Endodermal cell (in vitro differentiated cells): ENCODE results near the gene SMIM33. TPM values are rescaled to one million over a fixed set of nuclear protein-coding genes. Genes with fewer than 3 reads are reported as not detected.

ENCODE experiments used
- DNase-seq: peaks from one replicate; pipeline ENCODE4 v3.0.0-alpha.2; 2017
- H3K27ac ChIP-seq: 2 replicates; pipeline ENCODE4 v1.5.1; 2013; ENCODE audit warnings: mild to moderate bottlenecking, low read depth, low read length, moderate library complexity
- H3K27me3 ChIP-seq: 2 replicates; pipeline ENCODE4 v1.6.1; 2013; ENCODE audit warnings: mild to moderate bottlenecking, low read length, moderate library complexity; ENCODE audit not compliant: insufficient read depth, control insufficient read depth, poor library complexity, severe bottlenecking
- H3K36me3 ChIP-seq: 2 replicates; pipeline ENCODE4 v1.7.0; 2013; ENCODE audit warnings: mild to moderate bottlenecking, low read length, moderate library complexity; ENCODE audit not compliant: control insufficient read depth, insufficient read depth
- H3K4me1 ChIP-seq: one replicate; pipeline ENCODE4 v1.7.0; 2013; ENCODE audit warnings: low read length; ENCODE audit not compliant: control insufficient read depth, insufficient read depth
- H3K4me3 ChIP-seq: 2 replicates; pipeline ENCODE4 v1.5.1; 2013; ENCODE audit warnings: mild to moderate bottlenecking, low read length, moderate library complexity
- H3K9ac ChIP-seq: 2 replicates; pipeline ENCODE4 v1.6.1; 2013; ENCODE audit warnings: mild to moderate bottlenecking, low read length, moderate library complexity; ENCODE audit not compliant: poor library complexity, severe bottlenecking; ENCODE audit errors: extremely low read depth
- H3K9me3 ChIP-seq: 2 replicates; pipeline ENCODE4 v1.6.1; 2013; ENCODE audit warnings: mild to moderate bottlenecking, low read length, moderate library complexity; ENCODE audit not compliant: control insufficient read depth
- H3K27ac Mint-ChIP-seq: 2 replicates; pipeline ENCODE4 v1.8.0; 2020; ENCODE audit warnings: mixed read lengths
- H3K27me3 Mint-ChIP-seq: 2 replicates; pipeline ENCODE4 v1.8.0; 2021; ENCODE audit warnings: mild to moderate bottlenecking, mixed read lengths; ENCODE audit not compliant: insufficient read depth
- H3K36me3 Mint-ChIP-seq: 2 replicates; pipeline ENCODE4 v1.8.0; 2020; ENCODE audit warnings: low read depth, mixed read lengths
- H3K4me1 Mint-ChIP-seq: 2 replicates; pipeline ENCODE4 v1.8.0; 2020; ENCODE audit warnings: mixed read lengths
- H3K4me3 Mint-ChIP-seq: 2 replicates; pipeline ENCODE4 v1.8.0; 2020; ENCODE audit warnings: mild to moderate bottlenecking, moderate library complexity, mixed read lengths
- H3K9me3 Mint-ChIP-seq: 2 replicates; pipeline ENCODE4 v1.8.0; 2020; ENCODE audit warnings: mild to moderate bottlenecking, mixed read lengths
- WGBS, 2 experiments: methylation state at CpG; one replicate each; pipeline versions ENCODE4 v1.1.5 to v1.1.7; 2013; ENCODE audit warnings: missing lambda C conversion rate in 2 of 2, mixed read lengths in 1 of 2; ENCODE audit not compliant: insufficient coverage in 1 of 2, insufficient read length in 1 of 2; 5-methylcytosine and 5-hydroxymethylcytosine counted together
- total RNA-seq, 2 donors: library from RNA; stranded (reverse); fragmentation: NEBNext Ultra II Directional in 1 of 2; extraction: Animal tissue kit (Norgen Biotek cat#: 25700) in 1 of 2; gene quantifications; 2 replicates in 1 of 2; 3 replicates in 1 of 2; pipeline ENCODE4 v1.2.1, GENCODE V29; 2021
- TF ChIP-seq, protein P1 (sequence below): fragments of 200-600 bp; sonication (generic); conservative IDR thresholded peaks from 2 replicates; pipeline ENCODE4 v1.5.0; 2021; ENCODE audit warnings: antibody characterized with exemption, mild to moderate bottlenecking

SMIM33 gene
- total RNA-seq, 2 donors from 2014 or later = not detected

DNA sequence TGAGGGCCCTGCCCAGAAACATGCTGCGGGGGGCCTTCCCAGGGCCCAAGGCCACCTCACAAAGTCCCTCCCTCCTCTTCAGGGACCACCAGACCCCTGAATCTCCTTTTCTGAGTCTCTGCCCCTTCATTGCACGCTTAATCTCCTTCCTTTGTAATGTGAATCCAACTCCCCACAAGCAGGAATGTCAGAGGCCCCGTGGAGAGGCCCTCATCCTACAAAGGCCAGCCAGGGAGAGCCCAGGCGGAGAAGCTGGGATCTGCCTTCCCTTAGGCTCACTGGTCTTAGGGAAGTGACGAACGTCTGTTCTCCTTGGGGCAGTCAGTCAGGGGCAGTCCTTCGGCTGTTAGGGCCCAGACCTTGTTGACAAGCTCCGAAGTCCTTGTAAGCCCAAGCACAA lies 2.3 kb downstream of the SMIM33 start:
- DNase-seq = peak; percentile 91
- peak overlapping the region; percentile 40 for H3K27ac ChIP-seq
- peak overlapping the region; percentile 76 for H3K27ac Mint-ChIP-seq
- H3K4me1 Mint-ChIP-seq = peaks cover 23% of the 10 kb centered on the region
- no peaks in the 10 kb centered on the region for H3K9me3 Mint-ChIP-seq
- H3K27me3 ChIP-seq = no peaks in the 10 kb centered on the region
- WGBS, 2 experiments = 32 to 57% methylated on average over 4 to 8 of the region's 8 CpGs
- H3K9ac ChIP-seq = no peak overlapping the region
- H3K36me3 ChIP-seq = no peaks in the 10 kb centered on the region
- no peaks in the 10 kb centered on the region for H3K9me3 ChIP-seq
- no peak overlapping the region for H3K4me3 Mint-ChIP-seq
- no peaks in the 10 kb centered on the region for H3K27me3 Mint-ChIP-seq
- no peaks in the 10 kb centered on the region for H3K36me3 Mint-ChIP-seq
- TF ChIP-seq, protein P1, sequence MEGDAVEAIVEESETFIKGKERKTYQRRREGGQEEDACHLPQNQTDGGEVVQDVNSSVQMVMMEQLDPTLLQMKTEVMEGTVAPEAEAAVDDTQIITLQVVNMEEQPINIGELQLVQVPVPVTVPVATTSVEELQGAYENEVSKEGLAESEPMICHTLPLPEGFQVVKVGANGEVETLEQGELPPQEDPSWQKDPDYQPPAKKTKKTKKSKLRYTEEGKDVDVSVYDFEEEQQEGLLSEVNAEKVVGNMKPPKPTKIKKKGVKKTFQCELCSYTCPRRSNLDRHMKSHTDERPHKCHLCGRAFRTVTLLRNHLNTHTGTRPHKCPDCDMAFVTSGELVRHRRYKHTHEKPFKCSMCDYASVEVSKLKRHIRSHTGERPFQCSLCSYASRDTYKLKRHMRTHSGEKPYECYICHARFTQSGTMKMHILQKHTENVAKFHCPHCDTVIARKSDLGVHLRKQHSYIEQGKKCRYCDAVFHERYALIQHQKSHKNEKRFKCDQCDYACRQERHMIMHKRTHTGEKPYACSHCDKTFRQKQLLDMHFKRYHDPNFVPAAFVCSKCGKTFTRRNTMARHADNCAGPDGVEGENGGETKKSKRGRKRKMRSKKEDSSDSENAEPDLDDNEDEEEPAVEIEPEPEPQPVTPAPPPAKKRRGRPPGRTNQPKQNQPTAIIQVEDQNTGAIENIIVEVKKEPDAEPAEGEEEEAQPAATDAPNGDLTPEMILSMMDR = no peak
- H3K4me1 ChIP-seq = peaks cover 7% of the 10 kb centered on the region
- no peak overlapping the region for H3K4me3 ChIP-seq

- TF ChIP-seq, protein P1 = no peak
- no peak overlapping the region for H3K9ac ChIP-seq
- no peak overlapping the region for H3K4me3 ChIP-seq
- H3K4me1 ChIP-seq = peaks cover 7% of the 10 kb centered on the region
- H3K4me3 Mint-ChIP-seq = no peak overlapping the region
- H3K4me1 Mint-ChIP-seq = peaks cover 25% of the 10 kb centered on the region
- H3K9me3 ChIP-seq = no peaks in the 10 kb centered on the region
- H3K27ac ChIP-seq = peak overlapping the region; percentile 40
- no peaks in the 10 kb centered on the region for H3K36me3 ChIP-seq
- no peaks in the 10 kb centered on the region for H3K36me3 Mint-ChIP-seq
- H3K27ac Mint-ChIP-seq = peak overlapping the region; percentile 76
- DNase-seq = peak; percentile 56
- H3K27me3 Mint-ChIP-seq = no peaks in the 10 kb centered on the region
- H3K27me3 ChIP-seq = no peaks in the 10 kb centered on the region
- H3K9me3 Mint-ChIP-seq = no peaks in the 10 kb centered on the region
- 96% methylated on average over 2 of the region's 2 CpGs; no CpG with 5 or more reads in 1 of the 2 experiments for WGBS, 2 experiments
Measured at GRCh38 chr5:139473565-139473964, 2.8 kb downstream of the SMIM33 start.

GRCh38 chr5:139474890-139475791 lies 4.3 kb downstream of the SMIM33 start:
- TF ChIP-seq, protein P1 = no peak
- Histone ChIP-seq H3K9me3 (no peaks in the 10 kb centered on the region), H3K9ac (no peak overlapping the region), H3K36me3 (no peaks in the 10 kb centered on the region), H3K4me3 (no peak overlapping the region), H3K27ac (no peak overlapping the region), H3K4me1 (peaks cover 7% of the 10 kb centered on the region), H3K27me3 (no peaks in the 10 kb centered on the region)
- no peaks in the 10 kb centered on the region for H3K9me3 Mint-ChIP-seq
- H3K27me3 Mint-ChIP-seq = no peaks in the 10 kb centered on the region
- H3K4me3 Mint-ChIP-seq = no peak overlapping the region
- no peak for DNase-seq
- peaks cover 28% of the 10 kb centered on the region for H3K4me1 Mint-ChIP-seq
- H3K27ac Mint-ChIP-seq = no peak overlapping the region
- H3K36me3 Mint-ChIP-seq = no peaks in the 10 kb centered on the region
- 87 to 91% methylated on average over 9 to 13 of the region's 13 CpGs for WGBS, 2 experiments
